Cardiac fibroblast (primary cell): ENCODE measurements around the gene EIF3L.
A peak's percentile ranks its signal among the peaks of the same experiment; 100 is the strongest.
"Not testable (repeated sequence)": the region's sequence is repeated elsewhere in the genome, so short reads cannot be mapped to it uniquely, and the experiment has no call there.

Experiments
- DNase-seq, 2 donors: peaks; one replicate each; pipeline versions ENCODE4 v3.0.0 to v3.0.0-alpha.2; 2010; ENCODE audit warnings: low read depth in 2 of 2
- H3K4me3 ChIP-seq, 2 donors: replicated peaks in 1 of 2; 1 replicate in 1 of 2; 2 replicates in 1 of 2; pipeline ENCODE4 v1.5.1; 2011; ENCODE audit warnings: low read depth in 2 of 2, low read length in 2 of 2, mild to moderate bottlenecking in 2 of 2, moderate library complexity in 1 of 2
- TF ChIP-seq, protein P1 (sequence below): IDR thresholded peaks from one replicate; pipeline ENCODE4 v1.5.1; 2011; ENCODE audit warnings: low read depth, mild to moderate bottlenecking, low read length, inconsistent platforms

Gene EIF3L

DNA sequence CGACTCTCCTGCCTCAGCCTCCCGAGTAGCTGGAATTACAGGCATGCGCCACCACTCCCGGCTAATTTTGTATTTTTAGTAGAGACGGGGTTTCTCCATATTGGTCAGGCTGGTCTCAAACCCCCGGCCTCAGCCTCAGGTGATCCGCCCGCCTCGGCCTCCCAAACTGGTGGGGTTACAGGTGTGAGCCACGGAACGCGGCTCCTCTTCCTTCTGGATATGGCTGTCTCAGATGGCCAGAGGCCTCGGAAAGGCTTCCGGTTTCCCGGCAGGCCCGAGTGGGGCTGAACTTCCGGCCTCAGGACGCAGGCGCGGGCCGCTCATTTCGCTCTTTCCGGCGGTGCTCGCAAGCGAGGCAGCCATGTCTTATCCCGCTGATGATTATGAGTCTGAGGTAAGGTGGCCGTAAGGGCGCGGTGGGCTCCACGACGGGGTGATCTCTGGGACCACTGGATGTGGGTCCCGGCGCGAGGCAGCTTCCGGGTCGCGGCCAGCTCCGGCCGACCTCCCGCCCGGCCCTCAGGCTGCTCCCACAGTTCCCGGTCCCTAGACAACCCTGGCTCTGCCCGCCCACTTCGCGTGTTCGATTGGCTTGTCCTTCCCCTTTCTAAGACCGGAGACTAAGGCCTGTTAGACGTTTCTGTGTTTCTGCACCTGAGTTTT lies at the start of gene EIF3L:
Gene EIF3L, plus strand, starts transcription at position 331 of the 663 bp plus-strand sequence. Its CDS starts 31 bp downstream, at position 362.
- peak within 1 kb of the TSS; percentile 60 to 85 for H3K4me3 ChIP-seq
- TF ChIP-seq, protein P1, sequence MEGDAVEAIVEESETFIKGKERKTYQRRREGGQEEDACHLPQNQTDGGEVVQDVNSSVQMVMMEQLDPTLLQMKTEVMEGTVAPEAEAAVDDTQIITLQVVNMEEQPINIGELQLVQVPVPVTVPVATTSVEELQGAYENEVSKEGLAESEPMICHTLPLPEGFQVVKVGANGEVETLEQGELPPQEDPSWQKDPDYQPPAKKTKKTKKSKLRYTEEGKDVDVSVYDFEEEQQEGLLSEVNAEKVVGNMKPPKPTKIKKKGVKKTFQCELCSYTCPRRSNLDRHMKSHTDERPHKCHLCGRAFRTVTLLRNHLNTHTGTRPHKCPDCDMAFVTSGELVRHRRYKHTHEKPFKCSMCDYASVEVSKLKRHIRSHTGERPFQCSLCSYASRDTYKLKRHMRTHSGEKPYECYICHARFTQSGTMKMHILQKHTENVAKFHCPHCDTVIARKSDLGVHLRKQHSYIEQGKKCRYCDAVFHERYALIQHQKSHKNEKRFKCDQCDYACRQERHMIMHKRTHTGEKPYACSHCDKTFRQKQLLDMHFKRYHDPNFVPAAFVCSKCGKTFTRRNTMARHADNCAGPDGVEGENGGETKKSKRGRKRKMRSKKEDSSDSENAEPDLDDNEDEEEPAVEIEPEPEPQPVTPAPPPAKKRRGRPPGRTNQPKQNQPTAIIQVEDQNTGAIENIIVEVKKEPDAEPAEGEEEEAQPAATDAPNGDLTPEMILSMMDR = no peak
- DNase-seq = peak; percentile 89

DNA sequence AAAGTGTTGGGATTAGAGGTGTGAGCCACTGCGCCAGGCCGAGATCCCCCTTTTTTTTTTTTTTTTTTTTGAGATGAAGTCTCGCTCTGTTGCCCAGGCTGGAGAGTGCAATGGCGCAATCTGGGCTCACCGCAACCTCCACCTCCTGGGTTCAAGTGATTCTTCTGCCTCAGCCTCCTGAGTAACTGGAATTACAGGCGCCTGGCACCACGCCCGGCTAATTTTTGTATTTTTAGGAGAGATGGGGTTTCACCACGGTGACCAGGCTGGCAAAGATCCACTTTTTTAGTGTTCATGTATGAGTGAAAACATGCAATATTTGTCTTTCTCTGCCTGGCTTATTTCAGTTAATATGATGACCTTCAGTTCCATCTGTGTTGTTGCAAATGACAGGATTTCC lies 49.2 kb upstream of the EIF3L start:
- H3K4me3 ChIP-seq, DNase-seq: not testable (repeated sequence)

DNA sequence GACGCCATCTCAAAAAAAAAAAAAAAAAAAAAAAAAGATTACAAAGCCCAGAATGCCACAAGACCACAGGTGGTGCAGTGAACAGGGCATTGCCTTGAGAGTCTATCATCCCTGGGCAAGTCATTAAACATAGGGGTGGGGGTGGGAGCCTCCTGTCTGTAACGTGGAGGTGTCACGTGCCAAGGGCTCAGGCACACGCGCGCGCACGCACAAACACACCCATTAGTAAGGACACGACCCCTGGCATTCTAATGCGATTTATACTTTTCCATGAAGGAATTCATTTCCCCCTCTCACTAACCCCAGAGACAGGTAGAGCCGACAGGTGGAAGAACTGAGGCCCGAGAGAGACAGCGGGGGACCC lies 47.3 kb upstream of the EIF3L start:
- peak overlapping the region; percentile 55 to 56 for H3K4me3 ChIP-seq
- TF ChIP-seq, protein P1 = no peak
- DNase-seq = no peak

DNA sequence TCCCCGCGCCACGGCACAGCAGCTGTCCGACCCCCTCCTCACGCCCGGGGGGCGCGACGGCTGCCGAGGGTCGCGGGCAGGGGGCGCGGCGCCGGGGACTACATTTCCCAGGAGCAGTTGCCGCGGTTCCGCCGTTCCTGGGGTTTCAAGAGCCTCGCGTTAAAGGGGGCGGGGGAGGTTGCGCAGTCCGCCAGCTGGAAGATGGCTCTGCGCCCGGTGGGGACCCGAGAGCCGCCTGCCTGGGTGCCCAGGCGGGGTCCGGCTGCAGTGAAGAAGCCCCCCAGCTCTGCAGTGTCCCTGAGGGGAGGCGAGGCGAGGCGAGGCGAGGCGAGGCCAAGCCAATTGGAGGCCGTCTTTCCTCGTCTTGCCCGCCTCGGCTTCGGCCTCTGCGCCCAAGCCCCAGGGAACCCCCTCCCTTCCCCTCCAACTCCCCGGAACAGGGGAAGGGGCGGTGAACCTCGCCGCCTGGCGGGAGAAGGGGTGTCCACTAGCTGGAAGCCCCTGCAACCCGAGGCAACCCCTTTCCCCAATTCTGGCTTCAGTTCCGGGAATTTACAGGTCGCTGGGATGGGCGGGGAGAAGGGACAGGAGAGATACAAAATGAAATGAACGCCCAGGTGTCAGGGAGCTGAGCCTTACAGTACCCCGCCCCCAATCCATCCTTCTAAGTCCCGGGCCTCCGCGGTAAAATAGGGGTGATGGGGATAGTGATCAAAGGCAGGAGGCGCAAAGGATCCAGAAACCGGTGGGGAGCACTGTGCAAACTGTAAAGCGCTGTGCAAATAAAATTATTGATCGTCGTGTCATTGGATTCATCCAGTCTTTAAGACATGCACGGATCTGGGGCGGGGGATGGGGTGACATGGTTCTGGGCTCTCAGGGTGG lies 46.7 kb upstream of the EIF3L start:
- peak overlapping the region; percentile 55 to 56 for H3K4me3 ChIP-seq
- TF ChIP-seq, protein P1 = no peak
- DNase-seq = peak; percentile 40 to 65

DNA sequence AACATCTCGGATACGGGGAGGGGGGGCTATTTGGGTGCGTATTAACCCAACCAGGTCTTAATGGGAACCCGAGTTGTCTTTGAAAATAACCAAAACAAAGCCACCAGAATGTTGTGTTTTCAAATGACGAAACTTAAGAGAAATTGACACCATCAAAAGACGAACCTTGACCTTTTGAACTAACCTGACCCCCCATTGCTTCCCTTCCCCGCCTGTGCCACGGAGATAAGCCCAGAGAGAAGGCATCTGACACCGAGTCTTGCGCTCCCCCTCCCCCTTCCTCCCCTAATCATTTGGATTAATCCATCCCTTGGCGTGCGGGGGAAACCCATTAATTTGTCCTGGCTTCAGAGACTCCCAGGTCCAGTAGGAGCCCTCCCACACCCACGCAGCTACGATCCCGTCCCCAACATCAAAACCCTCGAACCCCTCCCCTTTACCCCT lies 46.0 kb upstream of the EIF3L start:
- no peak for DNase-seq
- TF ChIP-seq, protein P1 = no peak
- H3K4me3 ChIP-seq = no peak overlapping the region

DNA sequence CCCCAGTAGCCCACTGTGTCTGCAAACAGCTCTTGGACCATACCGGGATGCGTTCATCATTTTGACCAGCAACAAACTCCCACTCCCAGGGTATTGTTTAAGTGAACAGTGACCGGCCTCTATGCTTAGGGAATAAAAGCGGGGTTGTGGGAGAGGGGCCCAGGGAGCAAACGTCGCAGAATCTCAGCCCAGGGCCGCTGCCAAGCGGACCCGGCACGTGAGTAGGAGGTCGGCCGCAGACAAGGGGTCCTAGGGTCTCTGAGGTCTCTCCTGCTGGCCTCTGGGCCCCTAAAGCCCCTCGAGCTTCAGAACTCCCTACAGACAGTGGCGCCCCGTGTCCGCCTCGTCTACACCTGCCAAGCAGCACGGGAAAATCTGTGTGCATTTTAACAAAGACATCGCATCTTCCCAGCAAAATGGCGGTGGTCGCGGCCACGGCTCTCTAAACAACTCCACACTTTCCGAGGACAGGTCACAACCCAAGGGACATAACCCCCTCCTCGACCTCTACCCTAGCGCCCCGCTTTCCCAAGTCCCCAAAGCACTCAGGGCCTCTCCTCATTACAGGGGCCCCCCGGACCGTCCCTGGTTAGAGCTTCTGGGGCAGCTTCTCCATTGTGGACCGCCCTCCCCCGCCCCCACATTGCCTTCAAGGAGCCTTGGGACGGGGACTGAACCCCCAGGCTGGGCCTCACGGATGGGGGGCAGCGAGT lies 45.4 kb upstream of the EIF3L start:
- H3K4me3 ChIP-seq = no peak overlapping the region
- TF ChIP-seq, protein P1 = no peak
- no peak for DNase-seq

DNA sequence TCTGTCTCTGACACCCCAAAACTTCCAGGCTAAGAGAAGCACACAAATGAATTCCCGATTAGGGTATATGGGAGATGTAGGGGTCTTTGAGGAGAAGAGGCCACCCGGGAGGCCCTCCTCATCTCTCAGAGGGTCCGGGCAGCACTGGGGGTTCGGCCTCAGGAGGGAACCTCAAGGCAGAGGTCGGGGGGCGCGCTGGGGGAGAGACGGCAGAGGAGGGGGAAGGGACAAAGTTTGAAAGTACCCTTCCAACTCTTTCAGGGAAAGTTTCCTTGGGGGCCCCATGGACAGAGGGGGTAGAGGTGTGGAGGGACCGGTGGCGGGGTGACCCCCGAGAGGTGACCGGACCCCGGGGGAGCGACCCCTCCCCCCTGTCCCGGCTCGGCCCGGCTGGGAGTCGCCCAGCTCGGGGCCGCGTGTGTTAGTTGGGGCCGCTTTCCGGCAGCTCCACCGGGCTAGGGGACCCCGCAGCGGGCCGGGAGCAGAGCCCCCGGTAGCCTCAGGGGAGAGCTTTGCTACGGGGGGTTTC lies 44.8 kb upstream of the EIF3L start:
- DNase-seq = no peak
- TF ChIP-seq, protein P1 = no peak
- H3K4me3 ChIP-seq = peak overlapping the region in 1 of 2 donors; percentile 78
